ENCODE data around the gene AKAP14.
"Not testable (repeated sequence)": the region's sequence is repeated elsewhere in the genome, so short reads cannot be mapped to it uniquely, and the experiment has no call there.

The AKAP14 gene

GRCh38 chrX:119895843-119896326 is at the start of gene AKAP14:
Gene AKAP14 (plus strand): TSS chrX:119895893. CDS start chrX:119903224, 7,331 bp downstream.
- DNase-seq, result no peak

GRCh38 chrX:119852382-119853353 is 43.0 kb upstream of the AKAP14 start, which contains the start of gene UPF3B:
Gene UPF3B (minus strand): TSS chrX:119852963. CDS start chrX:119852928, 35 bp downstream.
- peak; percentile 97 for DNase-seq

- DNase-seq, result no peak
Measured at GRCh38 chrX:119853444-119853843, 42.2 kb upstream of the AKAP14 start.

GRCh38 chrX:119870626-119871131 is 25.0 kb upstream of the AKAP14 start:
- DNase-seq, result peak; percentile 33

GRCh38 chrX:119871245-119871598 is 24.5 kb upstream of the AKAP14 start:
- no peak for DNase-seq

- peak; percentile 90 for DNase-seq
Measured at GRCh38 chrX:119871599-119872395, 23.9 kb upstream of the AKAP14 start, which contains the start of the genes NDUFA1 and RNF113A. Gene NDUFA1 (plus strand): TSS chrX:119871832. CDS start chrX:119871912, 80 bp downstream. Gene RNF113A (minus strand): TSS chrX:119871733. CDS start chrX:119871613, 120 bp downstream.

- DNase-seq, result no peak
Measured at GRCh38 chrX:119878740-119879139, 17.0 kb upstream of the AKAP14 start.

- DNase-seq, result peak; percentile 30
Measured at GRCh38 chrX:119880076-119880475, 15.6 kb upstream of the AKAP14 start.

- peak; percentile 62 for DNase-seq
Measured at GRCh38 chrX:119880552-119881437, 14.9 kb upstream of the AKAP14 start.

GRCh38 chrX:119885554-119886428 is 9.9 kb upstream of the AKAP14 start:
- DNase-seq, result peak; percentile 77

- DNase-seq, result peak; percentile 66
Measured at GRCh38 chrX:119887721-119888425, 7.8 kb upstream of the AKAP14 start.

GRCh38 chrX:119890626-119891025 is 5.1 kb upstream of the AKAP14 start:
- not testable (repeated sequence) for DNase-seq

GRCh38 chrX:119891961-119892692 is 3.6 kb upstream of the AKAP14 start:
- not testable (repeated sequence) for DNase-seq

- DNase-seq, result no peak
Measured at GRCh38 chrX:119899125-119899524, 3.4 kb downstream of the AKAP14 start.

GRCh38 chrX:119900976-119901375 is 5.3 kb downstream of the AKAP14 start:
- no peak for DNase-seq

GRCh38 chrX:119916310-119916709 is 20.6 kb downstream of the AKAP14 start:
- DNase-seq, result no peak

GRCh38 chrX:119917877-119918276 is 22.2 kb downstream of the AKAP14 start:
- no peak for DNase-seq

GRCh38 chrX:119919835-119920585 is 24.3 kb downstream of the AKAP14 start:
- DNase-seq, result no peak

- DNase-seq, result not testable (repeated sequence)
Measured at GRCh38 chrX:119922391-119922790, 26.7 kb downstream of the AKAP14 start.

All from CD4-positive, alpha-beta T cell treated with Interleukin-17A for 1 hour (primary cell).